Measurements from ENCODE around the gene UGT2A1. TPM values are rescaled to one million over a fixed set of nuclear protein-coding genes. Genes with fewer than 3 reads are reported as not detected.
"Not testable (repeated sequence)": the region's sequence is repeated elsewhere in the genome, so short reads cannot be mapped to it uniquely, and the experiment has no call there.

UGT2A1 gene
- not detected for total RNA-seq

DNA sequence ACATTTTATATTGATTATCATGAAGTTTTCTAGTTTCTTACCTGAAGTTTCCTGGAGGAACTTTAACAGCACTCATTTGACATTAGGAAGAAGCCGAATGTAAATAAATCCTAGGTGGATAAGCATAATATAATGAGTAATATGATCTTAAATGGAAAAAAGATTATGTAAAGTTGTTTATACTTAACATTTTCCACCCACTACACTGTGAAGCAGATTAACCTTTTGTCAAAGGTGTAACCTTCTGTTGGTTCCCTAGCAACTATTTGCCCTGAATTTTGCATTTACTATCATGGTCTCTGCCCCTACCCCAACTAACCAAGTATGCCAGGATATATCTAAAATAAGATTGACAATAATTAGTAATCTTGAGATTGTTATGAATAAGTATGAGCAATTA is at the start of gene UGT2A1:
Gene UGT2A1 (minus strand): TSS at position 101 of the 400 bp plus-strand sequence. CDS start 5,603 bp downstream, outside the sequence.
- no peak for DNase-seq

DNA sequence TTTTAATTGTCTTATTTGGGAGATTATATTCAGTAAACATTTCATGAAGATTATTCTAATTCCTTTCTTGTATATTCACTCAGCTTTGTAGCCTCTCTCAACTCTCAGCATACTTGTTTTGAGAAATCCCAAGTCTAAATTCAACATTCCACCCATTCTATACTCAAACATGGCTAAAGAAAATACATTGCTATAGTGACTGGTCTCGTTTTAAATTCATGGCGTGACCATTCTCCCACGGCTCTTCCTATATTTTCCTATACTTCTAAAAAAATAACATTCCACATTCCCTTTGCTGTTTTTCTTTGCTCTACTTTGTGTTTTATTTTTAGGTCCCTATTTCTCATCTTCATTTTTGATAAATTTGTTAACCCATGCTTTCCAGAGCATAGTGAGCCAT is 49.2 kb upstream of the UGT2A1 start:
- no peak for DNase-seq

DNA sequence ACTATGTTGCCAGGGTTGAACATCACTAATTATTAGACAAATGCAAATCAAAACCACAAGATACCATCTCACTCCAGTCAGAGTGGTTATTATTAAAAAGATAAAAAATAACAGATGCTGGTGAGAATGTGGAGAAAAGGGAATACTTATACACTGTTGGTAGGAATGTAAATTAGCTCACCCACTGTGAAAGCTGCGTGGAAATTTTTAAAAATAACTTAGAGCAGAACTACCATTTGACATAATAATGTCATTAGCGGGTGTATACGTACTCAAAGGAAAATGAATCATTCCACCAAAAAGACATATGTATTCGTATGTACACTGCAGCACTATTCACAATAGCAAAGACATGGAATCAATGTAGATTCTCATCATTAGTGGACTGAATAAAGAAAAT is 48.6 kb upstream of the UGT2A1 start:
- DNase-seq = no peak

DNA sequence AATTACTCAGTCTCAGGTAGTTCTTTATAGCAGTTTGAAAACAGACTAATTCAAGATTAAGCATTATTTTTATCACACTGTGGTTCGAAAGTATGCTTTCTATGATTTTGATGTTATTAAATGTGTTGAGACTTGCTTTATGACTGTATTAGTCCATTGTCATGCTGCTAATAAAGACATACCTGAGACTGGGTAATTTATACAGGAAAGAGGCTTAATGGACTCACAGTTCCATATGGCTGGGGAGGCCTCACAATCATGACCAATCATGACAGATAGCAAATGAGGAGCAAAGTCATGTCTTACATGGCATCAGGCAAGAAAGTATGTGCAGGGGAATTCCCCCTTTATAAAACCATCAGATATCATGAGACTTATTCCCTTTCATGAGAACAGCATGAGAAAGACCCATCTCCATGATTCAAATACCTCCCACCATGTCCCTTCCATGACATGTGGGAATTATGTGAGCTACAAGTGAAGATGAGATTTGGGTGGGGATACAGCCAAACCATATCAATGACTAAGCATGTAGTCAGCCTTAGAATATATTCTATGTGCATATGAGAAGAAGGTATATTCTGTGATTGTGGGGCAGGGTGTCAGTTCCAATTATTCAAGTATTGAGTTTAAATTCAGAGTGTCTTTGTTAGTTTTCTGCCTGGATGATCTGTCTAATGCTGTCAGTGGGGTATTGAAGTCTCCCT is 44.6 kb upstream of the UGT2A1 start:
- no peak for DNase-seq

DNA sequence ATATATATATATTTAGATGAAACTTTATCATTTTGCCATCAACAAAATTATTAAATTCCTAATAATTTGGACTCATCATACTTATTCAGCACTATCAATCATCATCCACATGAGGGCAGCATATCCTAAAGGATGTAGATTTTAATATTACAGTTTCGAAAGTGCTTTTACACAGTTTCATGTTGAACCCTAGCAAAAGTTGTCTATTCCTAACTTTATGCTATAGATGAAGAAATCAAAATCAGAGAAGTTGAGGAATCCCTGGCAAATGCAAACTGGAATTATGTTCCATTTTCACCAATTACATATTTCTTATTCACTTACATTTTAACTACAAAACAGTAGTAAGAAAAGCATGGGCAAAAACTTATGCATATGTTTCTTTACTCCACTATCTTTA is 36.6 kb upstream of the UGT2A1 start:
- DNase-seq = peak; percentile 77

DNA sequence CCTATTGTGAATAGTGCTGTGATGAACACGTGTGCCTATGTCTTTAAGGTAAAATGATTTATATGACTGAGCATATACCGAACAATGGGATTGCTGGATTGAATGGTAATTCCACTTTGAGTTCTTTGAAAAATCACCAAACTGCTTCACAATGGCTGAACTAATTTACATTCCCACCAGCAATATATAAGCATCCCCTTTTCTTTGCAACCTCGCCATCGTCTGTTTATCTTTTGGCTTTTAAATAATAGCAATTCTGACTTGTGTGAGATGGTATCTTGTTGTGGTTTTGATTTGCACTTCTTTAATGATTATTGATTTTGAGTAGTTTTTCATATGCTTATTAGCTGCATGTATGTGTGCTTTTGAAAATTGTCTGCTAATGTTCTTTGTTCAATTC is 31.8 kb upstream of the UGT2A1 start:
- no peak for DNase-seq

DNA sequence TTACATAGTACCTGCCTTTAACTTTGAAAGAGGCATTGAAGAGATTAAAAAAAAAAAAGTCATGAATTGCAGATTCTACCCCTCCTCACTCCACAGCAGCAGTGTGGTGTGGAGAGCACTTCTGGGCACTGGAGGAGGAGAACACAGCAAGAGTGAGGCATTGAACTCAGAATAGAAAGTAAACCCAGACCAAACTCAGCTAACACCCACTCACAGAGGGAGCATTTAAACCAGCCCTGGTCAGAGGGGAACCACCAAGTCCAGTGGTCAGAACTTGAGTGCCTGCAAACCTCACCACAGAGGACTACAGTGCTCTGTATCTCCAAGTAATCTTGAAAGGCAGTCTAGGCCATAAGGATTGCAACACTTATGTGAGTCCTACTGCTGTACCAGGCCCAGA is 15.6 kb upstream of the UGT2A1 start:
- no peak for DNase-seq

DNA sequence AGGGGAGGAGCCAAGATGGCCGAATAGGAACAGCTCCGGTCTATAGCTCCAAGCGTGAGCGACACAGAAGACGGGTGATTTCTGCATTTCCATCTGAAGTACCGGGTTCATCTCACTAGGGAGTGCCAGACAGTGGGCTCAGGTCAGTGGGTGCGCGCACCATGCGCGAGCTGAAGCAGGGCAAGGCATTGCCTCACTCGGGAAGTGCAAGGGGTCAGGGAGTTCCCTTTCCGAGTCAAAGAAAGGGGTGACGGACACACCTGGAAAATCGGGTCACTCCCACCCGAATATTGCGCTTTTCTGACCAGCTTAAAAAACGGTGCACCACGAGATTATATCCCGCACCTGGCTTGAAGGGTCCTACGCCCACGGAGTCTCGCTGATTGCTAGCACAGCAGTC is 11.0 kb upstream of the UGT2A1 start:
- not testable (repeated sequence) for DNase-seq

DNA sequence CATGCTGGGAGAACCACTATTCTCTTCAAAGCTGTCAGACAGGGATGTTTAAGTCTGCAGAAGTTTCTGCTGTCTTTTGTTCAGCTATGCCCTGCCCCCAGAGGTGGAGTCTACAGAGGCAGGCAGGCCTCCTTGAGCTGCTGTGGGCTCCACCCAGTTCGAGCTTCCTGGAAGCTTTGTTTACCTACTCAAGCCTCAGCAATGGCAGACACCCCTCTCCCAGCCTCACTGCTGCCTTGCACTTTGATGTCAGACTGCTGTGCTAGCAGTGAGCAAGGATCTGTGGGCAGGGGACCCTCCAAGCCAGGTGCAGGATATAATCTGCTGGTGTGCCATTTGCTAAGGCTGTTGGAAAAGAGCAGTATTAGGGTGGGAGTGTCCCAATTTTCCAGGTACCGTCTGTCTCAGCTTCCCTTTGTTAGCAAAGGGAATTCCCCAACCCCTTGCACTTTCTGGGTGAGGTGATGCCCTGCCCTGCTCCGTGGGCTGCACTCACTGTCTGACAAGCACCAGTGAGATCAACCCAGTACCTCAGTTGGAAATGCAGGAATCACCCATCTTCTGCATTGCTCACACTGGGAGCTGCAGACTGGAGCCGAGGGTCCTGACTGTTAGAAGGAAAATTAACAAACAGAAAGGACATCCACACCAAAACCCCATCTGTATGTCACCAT is 8.2 kb upstream of the UGT2A1 start:
- not testable (repeated sequence) for DNase-seq

DNA sequence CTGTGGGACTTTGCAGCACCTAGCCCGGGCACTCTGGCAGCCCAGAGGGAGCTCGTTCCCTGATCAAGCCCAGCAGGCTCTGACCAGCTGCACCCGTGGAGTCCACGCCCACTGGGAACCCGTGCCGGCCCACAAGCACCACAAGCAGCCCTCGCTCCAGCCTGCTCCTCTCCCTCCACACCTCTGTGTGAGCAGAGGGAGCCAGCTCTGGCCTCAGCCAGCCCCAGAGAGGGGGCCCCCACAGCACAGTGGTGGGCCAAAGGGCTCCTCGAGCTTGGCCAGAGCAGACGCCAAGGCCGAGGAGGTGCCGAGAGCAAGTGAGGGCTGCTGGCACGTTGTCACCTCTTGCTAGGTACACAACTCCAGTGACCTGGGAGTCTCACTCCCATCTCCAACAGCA is 5.1 kb upstream of the UGT2A1 start:
- DNase-seq = no peak

DNA sequence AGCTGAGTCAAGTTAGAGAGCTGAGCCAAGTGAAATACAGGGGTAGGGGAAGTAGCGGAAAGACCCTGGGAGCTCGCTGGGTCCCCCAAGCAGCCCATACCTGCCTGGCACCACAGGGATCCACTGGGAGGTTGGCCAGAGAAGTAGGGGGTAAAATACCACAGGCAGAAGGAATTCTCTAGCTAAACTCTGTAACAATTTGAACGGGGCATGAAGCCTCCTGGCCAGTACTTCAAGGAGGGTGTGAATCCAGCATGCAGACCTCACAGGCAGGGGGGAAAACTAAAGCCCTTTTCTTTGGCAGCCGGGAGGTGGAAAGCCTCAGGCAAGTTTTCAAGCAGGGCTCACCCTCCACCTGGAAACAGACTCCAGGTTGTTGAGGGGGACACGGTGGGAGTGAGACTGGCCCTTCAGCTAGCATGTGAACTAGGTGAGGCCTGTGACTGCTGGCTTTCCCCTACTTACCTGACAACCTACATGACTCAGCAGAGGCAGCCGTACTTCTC is 3.7 kb upstream of the UGT2A1 start:
- DNase-seq = no peak

DNA sequence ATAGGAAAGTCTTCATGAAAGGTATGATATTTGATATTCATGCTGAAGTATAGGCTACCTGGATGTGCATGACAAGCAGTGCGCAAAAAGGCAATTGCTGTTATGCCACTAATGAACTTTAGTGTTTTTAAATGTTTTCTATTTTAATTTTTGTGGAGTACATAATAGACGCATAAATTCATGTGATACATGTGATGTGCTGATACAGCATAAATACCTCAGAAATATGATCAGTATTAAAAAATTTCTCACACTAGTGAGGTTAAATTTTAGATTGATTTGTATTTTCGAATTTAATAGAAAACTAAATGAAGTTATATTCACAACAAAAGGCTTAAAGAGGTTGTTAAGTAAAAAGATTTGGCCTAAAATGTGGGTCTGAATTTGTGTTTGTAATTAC is 2.2 kb downstream of the UGT2A1 start:
- no peak for DNase-seq

DNA sequence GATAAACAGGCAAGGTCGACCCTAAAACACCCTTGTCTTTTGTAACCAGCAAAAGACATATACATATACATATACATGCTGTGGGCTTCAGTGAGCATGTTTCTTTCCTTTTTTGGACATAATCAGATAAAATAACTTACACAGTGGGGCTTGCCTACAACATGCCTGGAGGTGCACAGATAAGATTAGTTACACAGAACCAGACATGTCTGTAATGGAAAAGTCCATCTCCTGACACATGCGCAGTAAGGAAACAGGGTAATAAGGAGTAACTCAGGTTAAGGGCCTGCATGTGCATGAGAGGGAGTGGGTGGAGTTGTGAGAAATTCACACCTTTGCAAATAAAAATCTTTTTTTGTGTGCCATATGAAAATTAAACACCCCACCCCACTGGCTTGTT is 3.4 kb downstream of the UGT2A1 start:
- DNase-seq = peak; percentile 13

DNA sequence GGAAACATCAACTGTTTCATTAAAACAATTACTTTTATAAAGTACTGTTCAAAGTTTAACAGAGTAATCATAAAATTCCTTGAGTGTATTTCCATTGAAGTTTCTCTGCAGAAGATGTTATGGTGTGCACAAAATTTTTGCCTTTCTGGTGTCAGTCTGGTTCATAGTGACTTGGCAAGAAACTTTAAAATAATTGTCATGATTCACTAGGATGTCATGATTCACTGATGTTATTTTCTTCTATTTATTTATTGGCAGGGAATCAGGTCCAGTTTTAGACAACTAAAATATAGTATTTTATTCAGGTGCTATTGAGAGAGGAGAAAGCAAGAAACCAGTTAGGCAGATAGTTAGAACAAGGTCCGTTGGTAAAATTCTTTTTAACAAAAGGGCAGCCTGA is 3.8 kb downstream of the UGT2A1 start:
- no peak for DNase-seq

DNA sequence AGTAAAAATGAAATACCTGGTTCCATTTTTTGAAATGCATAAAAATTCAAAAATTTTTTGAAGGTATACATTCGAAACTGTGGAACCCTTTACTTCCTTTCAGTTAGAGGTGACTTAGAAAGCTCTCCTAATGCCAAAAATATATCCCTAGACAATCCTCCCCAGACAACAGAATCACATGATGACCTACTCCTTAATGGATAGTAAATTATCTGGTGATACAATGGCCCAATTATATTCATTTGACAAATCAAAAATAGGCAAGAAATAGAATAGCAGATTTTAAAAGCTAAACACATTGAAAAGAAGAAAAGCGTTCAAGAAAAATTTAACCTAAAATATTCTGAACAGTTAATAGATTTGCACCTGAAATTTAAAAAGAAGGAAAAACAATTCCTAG is 10.1 kb downstream of the UGT2A1 start:
- no peak for DNase-seq

DNA sequence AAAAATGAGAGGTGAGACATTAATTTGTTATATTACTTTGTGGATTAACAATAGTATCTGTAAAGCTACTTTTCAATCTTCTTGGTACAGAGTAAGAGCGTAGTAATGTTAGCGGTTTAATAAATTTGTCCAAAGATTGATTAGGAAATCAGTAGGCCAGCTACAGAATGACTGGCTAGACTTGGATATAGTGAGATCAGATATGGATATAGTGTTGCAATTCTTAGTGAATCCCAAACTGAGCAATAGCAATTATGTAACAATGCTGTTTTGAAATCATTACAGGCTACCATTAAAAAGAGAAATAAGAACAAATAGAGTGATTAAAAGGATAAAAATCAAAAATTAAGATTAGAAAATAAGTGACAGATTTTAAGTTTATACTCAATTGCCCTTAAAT is 12.8 kb downstream of the UGT2A1 start:
- DNase-seq = no peak

DNA sequence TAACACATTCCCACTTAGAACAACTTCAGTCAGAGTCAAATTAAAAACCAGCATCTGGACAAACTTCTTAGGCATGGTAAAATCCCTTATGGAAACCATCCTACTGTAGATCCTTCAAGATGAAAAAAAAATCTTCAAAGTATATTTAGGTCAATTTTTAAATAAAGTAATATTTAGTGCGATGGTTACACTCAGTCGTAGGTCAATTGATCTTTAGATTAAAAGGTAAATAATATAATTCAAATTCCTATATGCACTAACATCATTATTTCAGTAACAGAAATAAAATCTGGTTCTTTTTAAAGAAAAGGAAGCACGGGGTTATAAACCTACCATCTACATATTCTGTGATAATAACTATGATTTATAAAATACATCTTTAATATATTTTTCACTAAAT is 13.5 kb downstream of the UGT2A1 start, which contains the start of gene UGT2A2:
Gene UGT2A2 (minus strand): TSS at position 101 of the 400 bp plus-strand sequence. CDS start 2 bp downstream, at position 99.
- no peak for DNase-seq

DNA sequence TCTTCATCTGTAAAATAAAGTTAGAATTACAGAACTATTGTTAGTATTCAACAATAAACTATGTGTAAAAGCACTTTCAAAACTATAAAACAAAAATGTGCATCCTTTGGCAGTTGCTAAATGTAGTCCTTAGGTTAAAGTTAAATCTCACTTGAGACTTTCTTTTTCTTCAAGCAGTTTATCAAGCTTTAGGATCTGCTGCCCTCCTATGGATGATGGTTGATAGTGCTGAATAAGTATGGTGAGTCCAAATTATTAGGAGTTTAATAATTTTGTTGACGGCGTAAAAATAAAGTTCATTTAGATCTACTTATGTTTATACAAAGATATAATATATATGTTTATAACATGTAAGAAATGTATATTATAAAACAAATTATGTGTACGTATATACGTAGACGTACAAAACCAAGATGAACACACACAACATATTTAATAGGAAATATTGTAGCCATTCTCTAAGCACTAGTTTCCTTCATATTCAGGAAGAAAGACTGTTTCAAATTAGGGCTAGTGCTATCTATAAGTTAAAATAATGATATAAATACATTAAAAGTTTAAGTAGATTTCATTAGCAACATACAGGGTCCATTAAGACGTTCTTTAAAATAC is 35.9 kb downstream of the UGT2A1 start:
- DNase-seq = peak; percentile 64

DNA sequence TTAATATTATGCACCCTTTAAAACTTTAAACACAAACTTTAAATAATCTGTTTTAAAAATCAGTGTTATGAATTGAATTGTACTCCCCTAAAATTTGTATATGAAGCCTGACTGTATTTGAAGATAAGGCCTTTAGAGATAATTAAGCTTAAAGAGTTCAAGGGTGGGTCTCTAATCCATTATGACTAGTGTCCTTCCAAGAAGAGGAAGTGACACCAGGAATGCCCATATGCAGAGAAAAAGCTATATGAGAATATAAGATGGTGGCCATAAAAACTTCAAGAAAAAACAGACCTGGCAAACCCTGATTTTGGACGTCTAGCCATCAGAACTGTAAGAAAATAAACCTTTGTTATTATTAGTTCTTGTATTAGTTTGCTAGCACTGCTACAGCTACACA is 42.6 kb downstream of the UGT2A1 start:
- DNase-seq = no peak

DNA sequence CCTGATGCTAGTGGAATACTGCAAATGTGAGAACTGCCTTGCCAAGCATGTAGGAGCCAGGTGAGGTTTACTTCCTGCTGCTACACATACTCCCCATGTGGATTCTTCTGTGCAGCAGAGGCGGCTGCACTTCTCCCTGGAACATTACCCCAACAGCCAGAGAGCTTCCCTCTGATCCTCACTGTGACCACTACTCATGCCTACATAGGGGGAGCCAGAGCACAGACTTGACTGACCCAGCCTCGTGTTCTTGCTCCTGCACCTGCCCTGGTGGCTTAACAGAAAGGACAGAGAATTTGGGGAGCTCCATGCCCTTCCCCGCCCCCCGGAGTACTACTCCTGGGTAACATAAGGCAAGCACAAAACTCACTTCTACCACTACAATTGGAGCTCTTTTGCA is 52.0 kb downstream of the UGT2A1 start:
- no peak for DNase-seq

DNA sequence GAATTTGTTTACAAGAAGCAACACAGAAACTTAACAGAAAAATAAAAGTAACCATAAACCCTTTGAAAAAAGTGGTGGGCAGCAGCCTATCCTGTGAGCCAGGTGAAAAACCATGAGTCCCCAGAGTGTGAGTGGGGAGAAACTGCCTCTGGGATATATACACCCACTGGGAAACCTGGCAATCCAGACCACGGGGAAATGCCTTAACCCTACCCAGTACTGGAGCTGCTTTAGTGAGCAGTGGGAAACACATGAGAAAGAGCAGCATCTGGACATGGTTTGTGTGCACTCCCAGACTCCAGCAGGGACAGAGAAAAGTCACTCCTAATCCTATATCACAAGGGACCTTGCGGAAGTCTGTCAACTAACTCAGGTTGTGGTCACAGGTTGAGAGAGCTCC is 53.0 kb downstream of the UGT2A1 start:
- DNase-seq = no peak

DNA sequence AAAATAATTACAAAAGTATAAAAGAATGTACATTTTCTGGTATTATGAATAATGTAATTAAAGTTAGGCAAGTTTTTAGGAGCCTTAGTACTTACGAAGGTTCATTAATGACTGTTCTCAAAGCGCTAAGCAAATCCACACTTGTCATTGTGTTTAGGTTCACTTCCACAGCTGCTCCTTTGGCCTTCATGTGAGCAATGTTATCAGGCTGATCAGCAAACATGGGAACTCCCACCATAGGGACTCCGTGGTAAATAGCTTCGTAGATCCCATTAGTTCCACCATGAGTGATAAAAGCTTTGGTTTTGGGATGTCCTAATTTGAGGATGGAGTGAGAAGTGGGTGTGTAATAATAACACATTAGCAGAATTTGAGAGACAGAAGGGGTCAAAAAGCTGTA is 58.7 kb downstream of the UGT2A1 start:
- no peak for DNase-seq

DNA sequence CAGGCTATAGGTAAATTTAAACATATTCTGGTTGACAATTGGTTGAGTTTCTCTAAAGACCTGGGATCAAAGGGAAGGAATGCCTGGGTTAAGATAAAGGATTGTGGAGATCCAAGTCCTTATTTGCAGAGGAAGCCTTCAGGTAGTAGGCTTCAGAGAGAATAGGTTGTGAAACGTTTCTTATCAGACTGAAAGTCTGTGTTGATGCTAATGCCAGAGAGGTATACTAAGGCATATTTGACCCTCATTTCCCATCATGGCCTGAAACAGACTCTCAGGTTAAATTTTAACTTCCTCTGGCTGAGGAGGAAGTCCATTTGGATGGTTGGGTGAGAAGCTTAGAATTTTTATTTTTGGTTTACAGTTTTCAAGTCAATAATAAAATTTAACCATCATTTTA is 61.7 kb downstream of the UGT2A1 start:
- DNase-seq = no peak
